CD4-positive, alpha-beta T cell treated with Interleukin-6 for 4 hours (primary cell): ENCODE data around the gene POU4F1.

Experiments used
- DNase-seq: peaks from one replicate; pipeline ENCODE4 v3.0.0-alpha.2; 2020; ENCODE audit warnings: mixed read lengths

Gene POU4F1

GRCh38 chr13:78606471-78607408 lies 3.4 kb upstream of the POU4F1 start:
- DNase-seq, result no peak

- DNase-seq, result no peak
These were observed 1.6 kb upstream of the POU4F1 start for GRCh38 chr13:78604782-78605611.

GRCh38 chr13:78602561-78603239 lies 652 bp downstream of the POU4F1 start:
- DNase-seq, result no peak

GRCh38 chr13:78601874-78602560 lies 1.3 kb downstream of the POU4F1 start:
- DNase-seq, result no peak

- peak; percentile 16 for DNase-seq
These were observed 2.1 kb downstream of the POU4F1 start for GRCh38 chr13:78601124-78601873.

GRCh38 chr13:78600280-78600883 lies 3.0 kb downstream of the POU4F1 start:
- no peak for DNase-seq

GRCh38 chr13:78599645-78600279 lies 3.6 kb downstream of the POU4F1 start:
- DNase-seq, result no peak

GRCh38 chr13:78598966-78599644 lies 4.2 kb downstream of the POU4F1 start:
- DNase-seq, result no peak

- DNase-seq, result no peak
These were observed 5.1 kb downstream of the POU4F1 start for GRCh38 chr13:78598116-78598781.

- no peak for DNase-seq
These were observed 5.8 kb downstream of the POU4F1 start for GRCh38 chr13:78597602-78597932.

GRCh38 chr13:78596736-78597601 lies 6.4 kb downstream of the POU4F1 start:
- DNase-seq, result no peak

- DNase-seq, result no peak
These were observed 7.0 kb downstream of the POU4F1 start for GRCh38 chr13:78596399-78596735.

GRCh38 chr13:78595495-78596398 lies 7.6 kb downstream of the POU4F1 start:
- no peak for DNase-seq

- DNase-seq, result no peak
These were observed 8.8 kb downstream of the POU4F1 start for GRCh38 chr13:78594456-78594975.

GRCh38 chr13:78593652-78594455 lies 9.5 kb downstream of the POU4F1 start:
- no peak for DNase-seq

GRCh38 chr13:78593129-78593528 lies 10.2 kb downstream of the POU4F1 start:
- no peak for DNase-seq

- no peak for DNase-seq
These were observed 10.8 kb downstream of the POU4F1 start for GRCh38 chr13:78592584-78592983.
